Measurements from ENCODE around the gene LAIR1. TPM values are rescaled to one million over a fixed set of nuclear protein-coding genes. Genes with fewer than 3 reads are reported as not detected.

The LAIR1 gene
- total and polyA plus RNA-seq, 4 donors = 1.2 to 16.3 (median 4.8) TPM

DNA sequence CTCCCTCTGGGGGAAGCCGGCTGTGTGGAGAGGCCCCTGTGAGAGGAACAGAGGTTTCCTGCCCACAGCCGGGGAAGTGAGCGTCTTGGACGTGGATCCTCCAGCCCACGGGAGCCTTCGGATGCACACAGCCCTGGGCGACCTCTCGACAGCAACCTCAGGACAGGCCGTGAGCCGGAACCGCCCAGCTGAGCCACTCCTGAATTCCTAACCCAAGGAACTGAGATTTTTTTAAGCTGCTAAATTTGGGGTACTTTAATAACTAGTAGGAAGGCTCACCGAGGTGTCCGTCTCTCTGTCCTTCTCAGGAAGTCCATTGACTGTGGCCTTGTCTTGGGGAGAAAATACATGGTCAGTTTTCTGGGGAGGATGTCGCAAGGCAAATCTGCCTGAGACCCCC, 9.1 kb downstream of the LAIR1 start:
- WGBS = 74% methylated on average over 14 of the region's 14 CpGs
- no peaks in the 10 kb centered on the region for H3K36me3 ChIP-seq (ENCODE audit: control insufficient read depth in 4 of 4, insufficient read depth in 3 of 4, low read depth in 1 of 4, low read length in 3 of 4)
- H3K4me3 ChIP-seq (ENCODE audit: low read depth in 1 of 3, low read length in 3 of 3) = no peak overlapping the region
- DNase-seq (ENCODE audit: low spot score) = no peak
- peaks cover 0 to 7% (median 0%) of the 10 kb centered on the region in 4 donors for H3K27me3 ChIP-seq (ENCODE audit: control insufficient read depth in 4 of 4, insufficient read depth in 4 of 4, low read length in 3 of 4)
- TF ChIP-seq JUND (IDR thresholded peaks at IDR 0.05) (no peak), HNF4A (conservative IDR thresholded peaks at IDR 0.05) (no peak), FOXA1 (IDR thresholded peaks at IDR 0.05) (no peak), TAF1 (conservative IDR thresholded peaks at IDR 0.05) (no peak), RXRA (IDR thresholded peaks at IDR 0.05) (no peak), SP1 (IDR thresholded peaks at IDR 0.05) (no peak), HNF4G (IDR thresholded peaks at IDR 0.05) (no peak), YY1 (IDR thresholded peaks at IDR 0.05) (no peak), FOXA2 (IDR thresholded peaks at IDR 0.05) (no peak), NR2F2 (IDR thresholded peaks at IDR 0.05) (no peak), GABPA (IDR thresholded peaks at IDR 0.05 in 1 of 2, conservative IDR thresholded peaks at IDR 0.05 in 1 of 2) (no peak), EGR1 (IDR thresholded peaks at IDR 0.05; ENCODE audit: low read depth in 2 of 2) (no peak), RAD21 (IDR thresholded peaks at IDR 0.05) (no peak)
- TF ChIP-seq, protein P1, sequence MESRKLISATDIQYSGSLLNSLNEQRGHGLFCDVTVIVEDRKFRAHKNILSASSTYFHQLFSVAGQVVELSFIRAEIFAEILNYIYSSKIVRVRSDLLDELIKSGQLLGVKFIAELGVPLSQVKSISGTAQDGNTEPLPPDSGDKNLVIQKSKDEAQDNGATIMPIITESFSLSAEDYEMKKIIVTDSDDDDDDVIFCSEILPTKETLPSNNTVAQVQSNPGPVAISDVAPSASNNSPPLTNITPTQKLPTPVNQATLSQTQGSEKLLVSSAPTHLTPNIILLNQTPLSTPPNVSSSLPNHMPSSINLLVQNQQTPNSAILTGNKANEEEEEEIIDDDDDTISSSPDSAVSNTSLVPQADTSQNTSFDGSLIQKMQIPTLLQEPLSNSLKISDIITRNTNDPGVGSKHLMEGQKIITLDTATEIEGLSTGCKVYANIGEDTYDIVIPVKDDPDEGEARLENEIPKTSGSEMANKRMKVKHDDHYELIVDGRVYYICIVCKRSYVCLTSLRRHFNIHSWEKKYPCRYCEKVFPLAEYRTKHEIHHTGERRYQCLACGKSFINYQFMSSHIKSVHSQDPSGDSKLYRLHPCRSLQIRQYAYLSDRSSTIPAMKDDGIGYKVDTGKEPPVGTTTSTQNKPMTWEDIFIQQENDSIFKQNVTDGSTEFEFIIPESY (IDR thresholded peaks at IDR 0.05) = no peak
- TF ChIP-seq, protein P2, sequence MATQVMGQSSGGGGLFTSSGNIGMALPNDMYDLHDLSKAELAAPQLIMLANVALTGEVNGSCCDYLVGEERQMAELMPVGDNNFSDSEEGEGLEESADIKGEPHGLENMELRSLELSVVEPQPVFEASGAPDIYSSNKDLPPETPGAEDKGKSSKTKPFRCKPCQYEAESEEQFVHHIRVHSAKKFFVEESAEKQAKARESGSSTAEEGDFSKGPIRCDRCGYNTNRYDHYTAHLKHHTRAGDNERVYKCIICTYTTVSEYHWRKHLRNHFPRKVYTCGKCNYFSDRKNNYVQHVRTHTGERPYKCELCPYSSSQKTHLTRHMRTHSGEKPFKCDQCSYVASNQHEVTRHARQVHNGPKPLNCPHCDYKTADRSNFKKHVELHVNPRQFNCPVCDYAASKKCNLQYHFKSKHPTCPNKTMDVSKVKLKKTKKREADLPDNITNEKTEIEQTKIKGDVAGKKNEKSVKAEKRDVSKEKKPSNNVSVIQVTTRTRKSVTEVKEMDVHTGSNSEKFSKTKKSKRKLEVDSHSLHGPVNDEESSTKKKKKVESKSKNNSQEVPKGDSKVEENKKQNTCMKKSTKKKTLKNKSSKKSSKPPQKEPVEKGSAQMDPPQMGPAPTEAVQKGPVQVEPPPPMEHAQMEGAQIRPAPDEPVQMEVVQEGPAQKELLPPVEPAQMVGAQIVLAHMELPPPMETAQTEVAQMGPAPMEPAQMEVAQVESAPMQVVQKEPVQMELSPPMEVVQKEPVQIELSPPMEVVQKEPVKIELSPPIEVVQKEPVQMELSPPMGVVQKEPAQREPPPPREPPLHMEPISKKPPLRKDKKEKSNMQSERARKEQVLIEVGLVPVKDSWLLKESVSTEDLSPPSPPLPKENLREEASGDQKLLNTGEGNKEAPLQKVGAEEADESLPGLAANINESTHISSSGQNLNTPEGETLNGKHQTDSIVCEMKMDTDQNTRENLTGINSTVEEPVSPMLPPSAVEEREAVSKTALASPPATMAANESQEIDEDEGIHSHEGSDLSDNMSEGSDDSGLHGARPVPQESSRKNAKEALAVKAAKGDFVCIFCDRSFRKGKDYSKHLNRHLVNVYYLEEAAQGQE (IDR thresholded peaks at IDR 0.05) = no peak
- TF ChIP-seq, protein P3, sequence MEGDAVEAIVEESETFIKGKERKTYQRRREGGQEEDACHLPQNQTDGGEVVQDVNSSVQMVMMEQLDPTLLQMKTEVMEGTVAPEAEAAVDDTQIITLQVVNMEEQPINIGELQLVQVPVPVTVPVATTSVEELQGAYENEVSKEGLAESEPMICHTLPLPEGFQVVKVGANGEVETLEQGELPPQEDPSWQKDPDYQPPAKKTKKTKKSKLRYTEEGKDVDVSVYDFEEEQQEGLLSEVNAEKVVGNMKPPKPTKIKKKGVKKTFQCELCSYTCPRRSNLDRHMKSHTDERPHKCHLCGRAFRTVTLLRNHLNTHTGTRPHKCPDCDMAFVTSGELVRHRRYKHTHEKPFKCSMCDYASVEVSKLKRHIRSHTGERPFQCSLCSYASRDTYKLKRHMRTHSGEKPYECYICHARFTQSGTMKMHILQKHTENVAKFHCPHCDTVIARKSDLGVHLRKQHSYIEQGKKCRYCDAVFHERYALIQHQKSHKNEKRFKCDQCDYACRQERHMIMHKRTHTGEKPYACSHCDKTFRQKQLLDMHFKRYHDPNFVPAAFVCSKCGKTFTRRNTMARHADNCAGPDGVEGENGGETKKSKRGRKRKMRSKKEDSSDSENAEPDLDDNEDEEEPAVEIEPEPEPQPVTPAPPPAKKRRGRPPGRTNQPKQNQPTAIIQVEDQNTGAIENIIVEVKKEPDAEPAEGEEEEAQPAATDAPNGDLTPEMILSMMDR (IDR thresholded peaks at IDR 0.05; ENCODE audit: low read depth, low read length, missing input control) = no peak
- TF ChIP-seq, protein P4, sequence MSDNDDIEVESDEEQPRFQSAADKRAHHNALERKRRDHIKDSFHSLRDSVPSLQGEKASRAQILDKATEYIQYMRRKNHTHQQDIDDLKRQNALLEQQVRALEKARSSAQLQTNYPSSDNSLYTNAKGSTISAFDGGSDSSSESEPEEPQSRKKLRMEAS (IDR thresholded peaks at IDR 0.05) = no peak
- TF ChIP-seq, protein P5, sequence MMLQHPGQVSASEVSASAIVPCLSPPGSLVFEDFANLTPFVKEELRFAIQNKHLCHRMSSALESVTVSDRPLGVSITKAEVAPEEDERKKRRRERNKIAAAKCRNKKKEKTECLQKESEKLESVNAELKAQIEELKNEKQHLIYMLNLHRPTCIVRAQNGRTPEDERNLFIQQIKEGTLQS (IDR thresholded peaks at IDR 0.05) = no peak
- H3K9me3 ChIP-seq (ENCODE audit: control insufficient read depth in 4 of 4, low read length in 3 of 4) = no peaks in the 10 kb centered on the region
- H3K4me1 ChIP-seq (ENCODE audit: control insufficient read depth in 4 of 4, insufficient read depth in 4 of 4, low read length in 3 of 4) = no peaks in the 10 kb centered on the region
- H3K27ac ChIP-seq (ENCODE audit: low read depth in 1 of 2, low read length in 2 of 2) = no peak overlapping the region
- no peak overlapping the region for H3K9ac ChIP-seq (ENCODE audit: low read depth in 1 of 2, low read length in 2 of 2)

Measured in liver (tissue), 9 donors.